ENCODE data around the gene PRKG1.

Gene PRKG1

GRCh38 chr10:52266858-52267257, 1192.6 kb downstream of the PRKG1 start:
- Histone ChIP-seq H3K9me3 (ENCODE audit: control insufficient read depth, insufficient read depth, low read length) (no peaks in the 10 kb centered on the region), H3K4me3 (ENCODE audit: low read length) (no peak overlapping the region), H3K36me3 (ENCODE audit: control insufficient read depth, insufficient read depth, low read length) (no peaks in the 10 kb centered on the region), H3K27me3 (ENCODE audit: control insufficient read depth, insufficient read depth, low read length) (no peaks in the 10 kb centered on the region), H3K4me1 (ENCODE audit: control insufficient read depth, insufficient read depth, low read length) (no peaks in the 10 kb centered on the region), H3K27ac (ENCODE audit: low read length) (no peak overlapping the region)
- no peak for DNase-seq (ENCODE audit: low read depth, low spot score)
- no CpG with 5 or more reads among the region's 1 CpG for WGBS (ENCODE audit: insufficient coverage, insufficient read length)

- Histone ChIP-seq H3K4me3 (ENCODE audit: low read length) (no peak overlapping the region), H3K36me3 (ENCODE audit: control insufficient read depth, insufficient read depth, low read length) (no peaks in the 10 kb centered on the region), H3K9me3 (ENCODE audit: control insufficient read depth, insufficient read depth, low read length) (no peaks in the 10 kb centered on the region), H3K27me3 (ENCODE audit: control insufficient read depth, insufficient read depth, low read length) (no peaks in the 10 kb centered on the region), H3K27ac (ENCODE audit: low read length) (no peak overlapping the region), H3K4me1 (ENCODE audit: control insufficient read depth, insufficient read depth, low read length) (no peaks in the 10 kb centered on the region)
- WGBS (ENCODE audit: insufficient coverage, insufficient read length) = no CpG with 5 or more reads among the region's 2 CpGs
- DNase-seq (ENCODE audit: low read depth, low spot score) = no peak
Observed at GRCh38 chr10:52268790-52269189, 1194.5 kb downstream of the PRKG1 start.

- no peak overlapping the region for H3K4me3 ChIP-seq (ENCODE audit: low read length)
- H3K9me3 ChIP-seq (ENCODE audit: control insufficient read depth, insufficient read depth, low read length) = no peaks in the 10 kb centered on the region
- no peak for DNase-seq (ENCODE audit: low read depth, low spot score)
- no peak overlapping the region for H3K27ac ChIP-seq (ENCODE audit: low read length)
- H3K27me3 ChIP-seq (ENCODE audit: control insufficient read depth, insufficient read depth, low read length) = no peaks in the 10 kb centered on the region
- no CpG with 5 or more reads among the region's 4 CpGs for WGBS (ENCODE audit: insufficient coverage, insufficient read length)
- H3K36me3 ChIP-seq (ENCODE audit: control insufficient read depth, insufficient read depth, low read length) = no peaks in the 10 kb centered on the region
- H3K4me1 ChIP-seq (ENCODE audit: control insufficient read depth, insufficient read depth, low read length) = no peaks in the 10 kb centered on the region
Observed at GRCh38 chr10:52269233-52269632, 1194.9 kb downstream of the PRKG1 start.

- H3K9me3 ChIP-seq (ENCODE audit: control insufficient read depth, insufficient read depth, low read length) = no peaks in the 10 kb centered on the region
- no peak for DNase-seq (ENCODE audit: low read depth, low spot score)
- no peak overlapping the region for H3K4me3 ChIP-seq (ENCODE audit: low read length)
- no peaks in the 10 kb centered on the region for H3K36me3 ChIP-seq (ENCODE audit: control insufficient read depth, insufficient read depth, low read length)
- no peaks in the 10 kb centered on the region for H3K4me1 ChIP-seq (ENCODE audit: control insufficient read depth, insufficient read depth, low read length)
- H3K27me3 ChIP-seq (ENCODE audit: control insufficient read depth, insufficient read depth, low read length) = no peaks in the 10 kb centered on the region
- no peak overlapping the region for H3K27ac ChIP-seq (ENCODE audit: low read length)
- WGBS (ENCODE audit: insufficient coverage, insufficient read length) = no CpG with 5 or more reads among the region's 2 CpGs
Observed at GRCh38 chr10:52276163-52276562, 1201.9 kb downstream of the PRKG1 start.

GRCh38 chr10:52276986-52277385, 1202.7 kb downstream of the PRKG1 start:
- Histone ChIP-seq H3K9me3 (ENCODE audit: control insufficient read depth, insufficient read depth, low read length) (no peaks in the 10 kb centered on the region), H3K4me1 (ENCODE audit: control insufficient read depth, insufficient read depth, low read length) (no peaks in the 10 kb centered on the region), H3K27me3 (ENCODE audit: control insufficient read depth, insufficient read depth, low read length) (no peaks in the 10 kb centered on the region), H3K27ac (ENCODE audit: low read length) (no peak overlapping the region), H3K4me3 (ENCODE audit: low read length) (no peak overlapping the region), H3K36me3 (ENCODE audit: control insufficient read depth, insufficient read depth, low read length) (no peaks in the 10 kb centered on the region)
- no CpG with 5 or more reads among the region's 1 CpG for WGBS (ENCODE audit: insufficient coverage, insufficient read length)
- DNase-seq (ENCODE audit: low read depth, low spot score) = no peak

- DNase-seq (ENCODE audit: low read depth, low spot score) = no peak
- H3K27me3 ChIP-seq (ENCODE audit: control insufficient read depth, insufficient read depth, low read length) = no peaks in the 10 kb centered on the region
- no peak overlapping the region for H3K27ac ChIP-seq (ENCODE audit: low read length)
- H3K9me3 ChIP-seq (ENCODE audit: control insufficient read depth, insufficient read depth, low read length) = no peaks in the 10 kb centered on the region
- H3K36me3 ChIP-seq (ENCODE audit: control insufficient read depth, insufficient read depth, low read length) = no peaks in the 10 kb centered on the region
- H3K4me1 ChIP-seq (ENCODE audit: control insufficient read depth, insufficient read depth, low read length) = no peaks in the 10 kb centered on the region
- no peak overlapping the region for H3K4me3 ChIP-seq (ENCODE audit: low read length)
- no CpG with 5 or more reads among the region's 3 CpGs for WGBS (ENCODE audit: insufficient coverage, insufficient read length)
Observed at GRCh38 chr10:52279546-52279945, 1205.3 kb downstream of the PRKG1 start.

- Histone ChIP-seq H3K4me3 (ENCODE audit: low read length) (no peak overlapping the region), H3K9me3 (ENCODE audit: control insufficient read depth, insufficient read depth, low read length) (no peaks in the 10 kb centered on the region), H3K27ac (ENCODE audit: low read length) (no peak overlapping the region), H3K27me3 (ENCODE audit: control insufficient read depth, insufficient read depth, low read length) (no peaks in the 10 kb centered on the region), H3K36me3 (ENCODE audit: control insufficient read depth, insufficient read depth, low read length) (no peaks in the 10 kb centered on the region), H3K4me1 (ENCODE audit: control insufficient read depth, insufficient read depth, low read length) (no peaks in the 10 kb centered on the region)
- no peak for DNase-seq (ENCODE audit: low read depth, low spot score)
- no CpG with 5 or more reads among the region's 1 CpG for WGBS (ENCODE audit: insufficient coverage, insufficient read length)
Observed at GRCh38 chr10:52280051-52280450, 1205.8 kb downstream of the PRKG1 start.

GRCh38 chr10:52283174-52283573, 1208.9 kb downstream of the PRKG1 start:
- no CpG with 5 or more reads among the region's 2 CpGs for WGBS (ENCODE audit: insufficient coverage, insufficient read length)
- no peaks in the 10 kb centered on the region for H3K9me3 ChIP-seq (ENCODE audit: control insufficient read depth, insufficient read depth, low read length)
- DNase-seq (ENCODE audit: low read depth, low spot score) = no peak
- no peak overlapping the region for H3K4me3 ChIP-seq (ENCODE audit: low read length)
- no peaks in the 10 kb centered on the region for H3K27me3 ChIP-seq (ENCODE audit: control insufficient read depth, insufficient read depth, low read length)
- no peaks in the 10 kb centered on the region for H3K36me3 ChIP-seq (ENCODE audit: control insufficient read depth, insufficient read depth, low read length)
- no peaks in the 10 kb centered on the region for H3K4me1 ChIP-seq (ENCODE audit: control insufficient read depth, insufficient read depth, low read length)
- H3K27ac ChIP-seq (ENCODE audit: low read length) = no peak overlapping the region

GRCh38 chr10:52284416-52285013, 1210.2 kb downstream of the PRKG1 start:
- DNase-seq (ENCODE audit: low read depth, low spot score) = no peak
- no CpG with 5 or more reads among the region's 2 CpGs for WGBS (ENCODE audit: insufficient coverage, insufficient read length)

GRCh38 chr10:52287866-52288265, 1213.6 kb downstream of the PRKG1 start:
- Histone ChIP-seq H3K27ac (ENCODE audit: low read length) (no peak overlapping the region), H3K9me3 (ENCODE audit: control insufficient read depth, insufficient read depth, low read length) (no peaks in the 10 kb centered on the region), H3K4me1 (ENCODE audit: control insufficient read depth, insufficient read depth, low read length) (no peaks in the 10 kb centered on the region), H3K36me3 (ENCODE audit: control insufficient read depth, insufficient read depth, low read length) (no peaks in the 10 kb centered on the region), H3K4me3 (ENCODE audit: low read length) (no peak overlapping the region), H3K27me3 (ENCODE audit: control insufficient read depth, insufficient read depth, low read length) (no peaks in the 10 kb centered on the region)
- 100% methylated on average over 1 of the region's 1 CpG for WGBS (ENCODE audit: insufficient coverage, insufficient read length)
- no peak for DNase-seq (ENCODE audit: low read depth, low spot score)

More at GRCh38 chr10:52284416-52285013, 1210.2 kb downstream of the PRKG1 start:
- no peaks in the 10 kb centered on the region for H3K36me3 ChIP-seq (ENCODE audit: control insufficient read depth, insufficient read depth, low read length)
- H3K9me3 ChIP-seq (ENCODE audit: control insufficient read depth, insufficient read depth, low read length) = no peaks in the 10 kb centered on the region
- H3K4me1 ChIP-seq (ENCODE audit: control insufficient read depth, insufficient read depth, low read length) = no peaks in the 10 kb centered on the region
- no peak overlapping the region for H3K4me3 ChIP-seq (ENCODE audit: low read length)
- H3K27ac ChIP-seq (ENCODE audit: low read length) = no peak overlapping the region
- H3K27me3 ChIP-seq (ENCODE audit: control insufficient read depth, insufficient read depth, low read length) = no peaks in the 10 kb centered on the region

GRCh38 chr10:52297747-52298146, 1223.5 kb downstream of the PRKG1 start:
- H3K27me3 ChIP-seq (ENCODE audit: control insufficient read depth, insufficient read depth, low read length) = no peaks in the 10 kb centered on the region
- no peaks in the 10 kb centered on the region for H3K9me3 ChIP-seq (ENCODE audit: control insufficient read depth, insufficient read depth, low read length)
- no peak for DNase-seq (ENCODE audit: low read depth, low spot score)
- no peak overlapping the region for H3K27ac ChIP-seq (ENCODE audit: low read length)
- no peaks in the 10 kb centered on the region for H3K36me3 ChIP-seq (ENCODE audit: control insufficient read depth, insufficient read depth, low read length)
- H3K4me1 ChIP-seq (ENCODE audit: control insufficient read depth, insufficient read depth, low read length) = no peaks in the 10 kb centered on the region
- no CpG with 5 or more reads among the region's 4 CpGs for WGBS (ENCODE audit: insufficient coverage, insufficient read length)
- no peak overlapping the region for H3K4me3 ChIP-seq (ENCODE audit: low read length)
